MG63 (cell line): Measurements from ENCODE around the gene COX7B2. TPM values are rescaled to one million over a fixed set of nuclear protein-coding genes. Genes with fewer than 3 reads are reported as not detected.

Experiments used
- DNase-seq: peaks from one replicate; pipeline ENCODE4 v3.0.0-alpha.2; 2020
- H3K27me3 ChIP-seq: fragments of 250-450 bp; sonication (Bioruptor Pico); 2 replicates; pipeline ENCODE4 v1.5.1; 2020; ENCODE audit warnings: mild to moderate bottlenecking, moderate library complexity
- H3K36me3 ChIP-seq: fragments of 250-450 bp; sonication (Bioruptor Pico); 2 replicates; pipeline ENCODE4 v1.5.1; 2020; ENCODE audit warnings: mild to moderate bottlenecking, moderate library complexity
- H3K4me3 ChIP-seq: fragments of 250-450 bp; sonication (Bioruptor Pico); 2 replicates; pipeline ENCODE4 v1.5.1; 2020; ENCODE audit warnings: mild to moderate bottlenecking, moderate library complexity
- H3K9me3 ChIP-seq: fragments of 250-450 bp; sonication (Bioruptor Pico); 2 replicates; pipeline ENCODE4 v1.5.1; 2020; ENCODE audit warnings: mild to moderate bottlenecking, moderate library complexity
- total RNA-seq: library from RNA; depleted of rRNA; stranded (reverse); fragments of >200 nt; shearing (Covaris generic); gene quantifications from 2 replicates; pipeline ENCODE4 v1.2.3, GENCODE V29; 2014; ENCODE audit warnings: low replicate concordance; rRNA removed

COX7B2 gene, protein sequence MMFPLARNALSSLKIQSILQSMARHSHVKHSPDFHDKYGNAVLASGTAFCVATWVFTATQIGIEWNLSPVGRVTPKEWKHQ
- total RNA-seq, result not detected in 2 replicates

DNA sequence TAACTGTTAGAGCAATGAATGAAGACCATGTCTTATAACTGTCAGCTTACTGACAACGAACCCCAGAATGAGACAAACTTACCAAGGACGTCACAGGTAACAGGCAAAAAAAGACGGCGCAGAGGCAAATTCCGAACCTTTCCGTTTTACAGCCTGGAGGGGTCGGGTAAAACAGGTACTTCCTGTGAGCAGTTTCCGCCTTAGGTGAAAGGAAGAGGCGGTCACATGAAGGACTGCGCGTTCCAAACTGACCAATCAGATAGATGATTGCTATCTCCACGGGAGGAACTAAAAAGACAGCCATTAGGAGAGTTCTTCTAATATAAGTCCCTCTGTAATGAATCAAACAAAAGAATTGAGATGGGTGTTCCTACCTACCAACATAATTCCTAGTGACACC lies at the start of gene COX7B2:
Gene COX7B2, minus strand, starts transcription at position 168 of the 400 bp plus-strand sequence. CDS start 174,053 bp downstream, outside the sequence.
- no peak for DNase-seq
- no peaks in the 10 kb centered on the region for H3K27me3 ChIP-seq
- H3K9me3 ChIP-seq, result no peaks in the 10 kb centered on the region
- no peak within 1 kb of the TSS for H3K4me3 ChIP-seq
- no peaks in the 10 kb centered on the region for H3K36me3 ChIP-seq

DNA sequence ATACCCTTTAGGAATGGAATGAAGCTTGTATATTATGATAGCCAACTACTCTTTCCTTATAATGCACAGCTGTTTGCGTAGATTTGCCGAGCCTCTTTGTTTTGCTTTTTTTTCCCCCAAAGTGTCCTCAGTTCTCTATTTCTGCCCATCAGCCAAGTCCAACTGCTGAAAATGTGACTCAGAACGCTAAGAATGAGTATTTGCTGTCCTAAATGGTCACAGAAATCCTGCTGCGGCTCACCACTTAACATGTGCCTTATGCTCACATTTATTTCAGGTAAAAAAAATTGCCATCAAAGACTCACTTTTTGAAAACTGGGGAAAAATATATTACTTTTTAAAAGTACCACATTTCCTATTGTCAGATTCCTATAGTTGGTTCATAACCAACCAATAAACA lies 47.4 kb upstream of the COX7B2 start:
- no peak for DNase-seq
- H3K36me3 ChIP-seq, result no peaks in the 10 kb centered on the region
- H3K9me3 ChIP-seq, result no peaks in the 10 kb centered on the region
- H3K27me3 ChIP-seq, result no peaks in the 10 kb centered on the region
- H3K4me3 ChIP-seq, result no peak overlapping the region

DNA sequence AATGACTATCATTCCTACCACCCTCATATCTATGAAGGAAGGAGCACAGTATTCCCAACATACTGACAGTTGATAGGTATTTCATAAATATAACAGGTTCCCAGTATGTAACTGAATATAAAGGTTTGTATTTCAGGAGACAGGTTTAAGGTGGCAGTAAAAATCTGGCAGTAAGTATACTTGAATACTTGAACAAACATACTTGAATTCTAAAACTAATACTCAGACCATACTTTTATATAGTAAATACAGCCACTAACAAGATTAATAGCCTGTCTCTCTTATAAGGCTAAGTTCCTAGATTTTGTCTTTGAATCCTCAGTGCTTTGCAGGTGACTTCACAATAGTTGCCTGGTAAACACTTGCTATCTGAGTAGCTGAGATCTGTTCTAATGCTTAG lies 46.6 kb upstream of the COX7B2 start:
- Histone ChIP-seq H3K4me3 (no peak overlapping the region), H3K36me3 (no peaks in the 10 kb centered on the region), H3K9me3 (no peaks in the 10 kb centered on the region), H3K27me3 (no peaks in the 10 kb centered on the region)
- no peak for DNase-seq

DNA sequence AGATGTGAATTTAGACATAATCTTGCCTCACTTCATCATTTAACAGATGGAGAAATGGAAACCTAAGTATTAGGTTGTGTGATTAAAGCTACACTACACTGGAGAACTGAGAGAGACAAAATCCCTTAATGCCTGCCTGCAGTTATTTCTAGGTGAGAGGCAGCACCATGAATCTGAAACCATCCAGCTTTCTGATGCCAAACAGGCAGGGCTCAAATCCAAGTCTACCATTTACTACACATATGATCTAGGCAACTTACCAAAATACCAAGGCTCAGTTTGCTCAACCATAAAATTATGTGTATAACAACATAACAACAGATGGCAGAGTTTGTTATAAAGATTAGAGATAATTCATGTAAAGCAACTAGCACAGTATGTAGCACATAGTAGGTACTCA lies 45.6 kb upstream of the COX7B2 start:
- H3K27me3 ChIP-seq, result no peaks in the 10 kb centered on the region
- H3K9me3 ChIP-seq, result no peaks in the 10 kb centered on the region
- no peaks in the 10 kb centered on the region for H3K36me3 ChIP-seq
- DNase-seq, result peak; percentile 23
- no peak overlapping the region for H3K4me3 ChIP-seq

DNA sequence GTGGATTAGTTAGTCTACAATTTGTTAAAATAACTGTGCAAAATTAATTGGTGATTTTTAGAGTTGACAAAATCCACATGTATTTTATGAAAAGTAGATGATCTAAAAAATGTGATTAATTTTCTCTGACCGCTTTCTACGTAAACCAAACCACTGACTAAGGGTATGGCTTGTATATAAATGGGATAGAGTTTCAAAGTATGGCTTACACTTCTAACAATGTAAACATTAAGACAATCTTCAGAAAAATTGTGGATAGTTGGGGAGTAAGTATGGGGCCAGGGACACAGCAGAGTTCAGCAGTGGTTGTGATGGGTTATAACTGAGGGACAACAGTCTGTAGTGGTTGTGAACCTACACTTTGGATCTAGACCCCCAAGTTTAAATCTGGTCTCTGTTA lies 44.5 kb upstream of the COX7B2 start:
- Histone ChIP-seq H3K36me3 (no peaks in the 10 kb centered on the region), H3K27me3 (no peaks in the 10 kb centered on the region), H3K9me3 (no peaks in the 10 kb centered on the region), H3K4me3 (no peak overlapping the region)
- DNase-seq, result no peak

DNA sequence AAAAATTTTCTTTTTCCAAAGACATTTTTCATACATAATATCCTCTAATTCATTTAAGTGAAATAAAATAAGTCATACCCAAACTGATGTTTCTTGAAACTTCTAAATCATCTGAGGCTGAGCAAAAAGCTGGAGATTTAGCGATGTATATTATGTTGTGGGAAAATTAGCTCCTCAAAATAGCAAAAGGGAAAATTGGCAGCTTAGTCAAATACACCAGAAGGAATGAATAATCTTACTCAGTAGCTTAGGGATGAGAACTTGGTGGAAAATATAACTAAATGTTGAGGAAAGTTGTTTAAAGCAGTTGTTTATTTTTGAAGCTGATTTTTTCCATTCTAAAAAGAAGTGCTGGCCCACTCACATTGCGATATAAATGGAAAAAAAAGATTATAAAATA lies 43.4 kb upstream of the COX7B2 start:
- Histone ChIP-seq H3K27me3 (no peaks in the 10 kb centered on the region), H3K9me3 (no peaks in the 10 kb centered on the region), H3K36me3 (no peaks in the 10 kb centered on the region), H3K4me3 (no peak overlapping the region)
- no peak for DNase-seq

DNA sequence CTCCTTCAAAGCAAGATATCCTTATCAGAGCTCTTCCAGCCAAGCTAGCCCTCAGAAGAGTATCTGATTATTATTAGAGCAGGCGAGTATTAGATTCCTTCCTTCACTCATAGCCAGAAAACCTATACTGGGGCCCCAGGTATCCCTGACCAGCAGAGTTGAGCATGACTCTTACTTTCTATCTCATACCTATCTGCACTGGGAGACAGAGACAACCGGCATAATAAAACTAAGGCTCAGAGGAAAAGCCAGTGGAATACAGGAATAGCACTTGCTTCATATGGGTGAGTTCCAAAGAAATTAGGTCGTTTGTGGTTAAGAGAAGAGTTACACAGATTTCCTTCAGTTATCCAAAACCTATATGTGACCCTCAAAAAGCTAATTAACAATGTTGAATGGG lies 41.8 kb upstream of the COX7B2 start:
- Histone ChIP-seq H3K27me3 (no peaks in the 10 kb centered on the region), H3K4me3 (no peak overlapping the region), H3K36me3 (no peaks in the 10 kb centered on the region), H3K9me3 (no peaks in the 10 kb centered on the region)
- DNase-seq, result no peak

DNA sequence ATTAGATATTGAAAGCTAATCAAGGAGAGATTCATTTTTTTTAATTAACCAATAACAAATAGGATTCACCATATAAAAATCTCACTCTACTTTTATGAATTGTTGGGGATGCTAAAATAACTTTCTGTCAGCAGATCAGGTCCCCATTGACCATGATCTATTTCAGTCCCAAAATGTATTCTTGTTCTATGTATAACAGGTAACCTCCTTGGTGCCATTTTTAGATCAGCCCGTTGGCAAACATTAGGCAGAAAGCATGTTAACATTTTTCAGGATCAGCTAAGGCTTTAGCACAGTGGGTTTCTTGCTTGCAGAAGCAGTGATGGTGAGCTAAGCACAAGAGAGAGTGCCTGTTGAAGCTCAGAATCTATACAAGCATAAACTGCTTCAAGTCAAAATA lies 40.8 kb upstream of the COX7B2 start:
- Histone ChIP-seq H3K9me3 (no peaks in the 10 kb centered on the region), H3K36me3 (no peaks in the 10 kb centered on the region), H3K4me3 (no peak overlapping the region), H3K27me3 (no peaks in the 10 kb centered on the region)
- DNase-seq, result no peak

DNA sequence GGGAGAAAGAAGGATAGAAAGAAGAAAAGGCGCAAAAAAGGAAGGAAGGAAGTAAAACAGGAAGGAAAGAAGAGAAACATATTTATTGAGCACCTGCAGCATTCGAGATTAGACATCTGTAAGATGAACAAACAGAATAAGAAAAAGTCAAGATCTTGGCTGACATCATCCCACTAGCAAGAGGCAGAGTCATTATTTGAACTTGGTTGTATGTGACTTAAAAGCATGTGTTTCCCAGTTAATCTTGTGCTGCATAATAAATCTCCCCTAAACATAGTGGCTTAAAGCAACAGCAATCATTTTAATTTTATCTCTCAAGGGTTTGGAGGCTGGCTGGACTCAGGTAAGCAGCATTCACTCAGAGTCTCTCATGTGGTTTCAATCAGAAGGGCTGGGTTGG lies 38.5 kb upstream of the COX7B2 start:
- Histone ChIP-seq H3K4me3 (no peak overlapping the region), H3K36me3 (no peaks in the 10 kb centered on the region), H3K9me3 (no peaks in the 10 kb centered on the region), H3K27me3 (no peaks in the 10 kb centered on the region)
- no peak for DNase-seq

DNA sequence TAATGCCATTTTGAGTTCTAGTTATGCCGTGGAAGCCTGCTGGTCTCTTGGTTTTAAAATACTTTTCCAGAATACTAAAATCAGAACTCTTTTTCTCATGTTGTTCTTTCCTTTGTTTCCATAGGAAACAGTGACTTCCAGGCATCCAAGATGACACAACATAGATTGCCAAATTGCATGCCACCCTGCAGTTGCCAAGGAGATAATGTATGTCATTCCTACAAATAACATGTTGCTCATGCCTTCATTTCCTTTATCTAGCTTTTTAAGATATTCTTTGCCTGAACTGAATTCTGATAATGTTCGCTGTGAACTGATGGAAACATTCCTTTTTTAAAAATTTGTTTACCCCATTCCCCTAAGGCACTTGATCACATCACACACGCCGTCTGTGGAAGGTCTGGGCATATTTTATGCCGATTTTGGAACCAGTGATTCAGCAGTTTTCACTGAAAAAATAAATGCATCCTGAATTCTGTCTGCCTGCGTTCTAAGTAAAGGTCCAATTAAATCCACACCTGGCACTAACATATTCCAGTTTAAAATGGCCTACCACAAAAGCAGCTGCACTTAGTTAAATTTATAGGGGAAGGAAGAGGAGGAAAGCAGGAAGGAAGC lies 38.0 kb upstream of the COX7B2 start:
- DNase-seq, result peak; percentile 12
- Histone ChIP-seq H3K27me3 (no peaks in the 10 kb centered on the region), H3K36me3 (no peaks in the 10 kb centered on the region), H3K9me3 (no peaks in the 10 kb centered on the region), H3K4me3 (no peak overlapping the region)

DNA sequence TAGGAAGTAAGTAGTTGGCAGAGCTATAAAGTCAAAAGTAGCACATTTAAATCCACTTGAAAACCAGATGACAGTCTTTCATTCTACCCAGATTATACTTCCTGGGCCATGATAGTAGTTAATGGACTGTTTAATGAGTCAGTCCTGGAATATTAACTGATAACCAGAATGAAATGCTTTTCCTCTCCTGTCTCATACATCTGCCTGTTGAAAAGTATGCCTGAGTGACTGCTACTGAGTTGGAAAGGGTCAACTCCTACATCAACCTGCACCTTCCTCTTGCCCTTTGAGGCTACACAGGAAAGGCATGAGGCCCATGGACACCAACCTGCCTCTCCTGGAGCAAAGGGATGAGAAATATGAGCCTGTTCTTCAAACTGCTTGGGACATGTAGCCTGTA lies 36.0 kb upstream of the COX7B2 start:
- Histone ChIP-seq H3K36me3 (no peaks in the 10 kb centered on the region), H3K9me3 (no peaks in the 10 kb centered on the region), H3K4me3 (no peak overlapping the region), H3K27me3 (no peaks in the 10 kb centered on the region)
- DNase-seq, result no peak

DNA sequence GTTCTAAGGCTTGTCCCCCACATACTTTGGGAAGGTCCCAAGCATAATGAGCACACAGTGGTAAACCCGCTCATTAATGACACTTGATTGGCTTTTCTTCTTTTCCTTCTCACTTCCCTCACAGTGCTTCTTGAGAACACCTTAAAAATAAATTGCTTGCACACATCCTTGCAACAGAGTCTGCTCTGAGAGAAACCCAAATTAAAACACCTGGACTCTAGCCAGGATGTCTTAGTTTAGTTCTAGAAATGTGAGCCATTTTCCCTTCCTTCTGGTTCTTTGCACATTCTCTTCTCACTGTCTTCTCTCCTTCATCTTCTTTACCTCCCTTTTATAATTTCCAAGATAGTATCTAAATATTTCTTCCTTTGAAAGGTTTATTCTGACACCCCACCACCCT lies 35.3 kb upstream of the COX7B2 start:
- no peaks in the 10 kb centered on the region for H3K27me3 ChIP-seq
- no peak overlapping the region for H3K4me3 ChIP-seq
- H3K9me3 ChIP-seq, result no peaks in the 10 kb centered on the region
- H3K36me3 ChIP-seq, result no peaks in the 10 kb centered on the region
- DNase-seq, result no peak

DNA sequence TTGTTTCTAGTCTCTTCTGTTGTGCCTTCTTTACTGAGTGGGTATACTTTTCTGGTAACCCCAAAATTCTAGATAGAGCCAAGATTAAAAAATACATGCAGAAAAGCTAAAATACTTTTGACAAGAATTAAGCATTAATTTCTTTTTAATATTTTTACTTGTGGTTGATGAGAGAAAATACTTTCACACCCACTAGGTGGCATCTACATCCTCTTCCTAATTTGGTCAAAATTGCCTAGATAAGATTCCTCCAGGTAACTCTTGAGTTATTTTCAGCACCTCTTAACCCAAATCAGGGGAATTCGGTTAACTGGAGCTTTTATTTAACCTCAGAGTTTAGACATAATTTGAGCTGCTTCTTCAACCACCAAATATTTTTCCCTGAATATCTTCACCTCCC lies 28.4 kb upstream of the COX7B2 start:
- Histone ChIP-seq H3K9me3 (no peaks in the 10 kb centered on the region), H3K27me3 (no peaks in the 10 kb centered on the region), H3K36me3 (no peaks in the 10 kb centered on the region), H3K4me3 (no peak overlapping the region)
- DNase-seq, result no peak

DNA sequence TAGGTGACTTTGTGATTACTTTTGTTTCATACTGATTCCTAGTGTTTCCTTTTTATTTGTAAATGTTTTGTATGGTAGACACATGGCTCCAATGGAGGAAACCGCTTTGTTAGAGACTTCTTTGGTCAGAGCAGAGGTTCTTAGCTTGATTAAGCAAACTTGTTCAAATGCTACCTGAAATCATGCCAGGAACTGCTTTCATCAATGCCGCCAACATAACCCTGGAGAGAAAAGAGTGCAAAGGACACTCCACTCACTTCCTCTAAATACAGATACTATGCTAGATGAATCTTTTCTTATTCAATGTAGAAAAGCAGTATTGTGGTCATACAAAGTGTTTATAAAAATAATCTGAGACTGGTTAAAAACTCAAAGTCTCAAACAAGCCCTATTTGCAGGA lies 25.7 kb upstream of the COX7B2 start:
- H3K4me3 ChIP-seq, result no peak overlapping the region
- H3K9me3 ChIP-seq, result no peaks in the 10 kb centered on the region
- no peaks in the 10 kb centered on the region for H3K36me3 ChIP-seq
- H3K27me3 ChIP-seq, result no peaks in the 10 kb centered on the region
- DNase-seq, result no peak

DNA sequence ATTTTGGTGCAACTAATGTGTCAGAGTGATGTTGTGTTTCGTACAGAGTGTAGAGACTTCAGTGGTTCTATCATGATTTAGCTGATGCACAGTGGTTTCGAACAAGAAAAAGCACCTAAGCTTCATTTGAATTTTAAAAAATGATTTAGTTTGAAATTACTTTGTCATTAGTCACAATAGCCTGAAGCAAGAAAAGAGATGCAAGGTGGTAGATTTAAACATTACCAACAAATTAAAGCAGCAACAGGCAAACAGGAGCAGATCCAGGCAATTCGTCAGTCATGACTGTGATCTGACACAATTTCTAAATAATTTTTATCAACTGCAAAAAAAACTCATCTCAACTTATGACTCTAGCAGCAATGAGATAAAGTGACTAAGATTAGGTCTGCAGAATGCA lies 24.6 kb upstream of the COX7B2 start:
- DNase-seq, result peak; percentile 14
- no peaks in the 10 kb centered on the region for H3K36me3 ChIP-seq
- H3K4me3 ChIP-seq, result no peak overlapping the region
- H3K27me3 ChIP-seq, result no peaks in the 10 kb centered on the region
- H3K9me3 ChIP-seq, result no peaks in the 10 kb centered on the region

DNA sequence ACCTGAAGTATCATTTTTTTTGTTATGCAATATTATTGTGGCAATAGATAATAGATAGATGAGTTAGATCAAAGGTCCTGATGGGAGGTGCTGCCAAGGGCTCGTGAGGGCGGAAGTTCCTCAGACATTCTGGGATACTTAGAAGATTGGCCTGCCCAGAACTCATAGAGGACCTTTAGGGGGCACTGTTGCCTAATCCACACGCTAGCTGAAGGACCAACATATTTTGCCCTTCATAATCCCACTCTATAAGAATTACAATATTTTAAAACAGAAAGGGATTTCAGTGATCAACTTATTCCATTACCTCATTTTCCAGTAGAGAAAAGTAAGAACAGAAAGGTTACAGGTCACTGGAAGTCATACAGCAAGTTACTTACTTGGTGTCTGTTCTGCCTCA lies 22.9 kb upstream of the COX7B2 start:
- H3K27me3 ChIP-seq, result no peaks in the 10 kb centered on the region
- H3K36me3 ChIP-seq, result no peaks in the 10 kb centered on the region
- no peak overlapping the region for H3K4me3 ChIP-seq
- DNase-seq, result peak; percentile 5
- H3K9me3 ChIP-seq, result no peaks in the 10 kb centered on the region

DNA sequence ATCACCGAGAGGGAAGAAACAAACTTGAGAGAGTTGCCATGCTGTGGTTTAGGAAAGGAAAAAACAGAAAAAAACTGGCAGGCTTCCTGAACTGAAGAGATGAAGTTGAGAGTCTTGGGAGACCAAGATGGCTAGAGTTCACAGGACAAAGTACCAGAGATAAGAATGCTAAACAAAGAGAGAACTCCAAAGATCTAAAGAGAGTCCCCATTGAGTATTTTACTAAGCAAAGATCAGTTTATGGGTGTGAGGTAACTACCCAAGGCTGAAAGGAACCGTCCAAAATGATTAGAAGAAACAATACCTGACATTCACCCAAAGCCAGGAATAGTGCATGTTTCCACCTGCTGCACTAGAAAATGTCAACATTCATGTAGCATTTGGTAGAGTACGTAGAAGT lies 21.8 kb upstream of the COX7B2 start:
- no peak for DNase-seq
- H3K4me3 ChIP-seq, result no peak overlapping the region

DNA sequence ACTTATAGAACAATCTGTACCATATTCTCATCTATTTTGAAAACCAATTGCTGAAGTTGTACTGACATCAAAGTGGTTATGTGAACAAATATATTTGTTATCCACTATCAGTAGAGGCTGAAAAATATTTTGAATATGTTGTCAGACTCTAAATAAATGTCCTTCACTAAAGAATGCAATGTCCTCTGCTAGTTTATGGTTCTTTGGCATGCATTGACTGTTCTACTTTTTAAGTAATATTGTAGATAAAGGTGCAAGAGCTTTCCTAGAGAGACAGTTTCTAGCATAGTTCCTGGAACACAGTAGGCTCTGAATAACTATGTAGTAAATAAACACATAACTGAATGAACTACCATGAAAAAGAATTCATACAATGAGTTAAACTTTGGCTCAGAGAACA lies 18.2 kb upstream of the COX7B2 start:
- Histone ChIP-seq H3K4me3 (no peak overlapping the region), H3K9me3 (no peaks in the 10 kb centered on the region), H3K36me3 (no peaks in the 10 kb centered on the region), H3K27me3 (no peaks in the 10 kb centered on the region)
- DNase-seq, result no peak

More for the DNA sequence above, 21.8 kb upstream of the COX7B2 start:
- H3K9me3 ChIP-seq, result no peaks in the 10 kb centered on the region
- no peaks in the 10 kb centered on the region for H3K36me3 ChIP-seq
- H3K27me3 ChIP-seq, result no peaks in the 10 kb centered on the region
